Superior temporal gyrus (tissue), 1 donor: Measurements from ENCODE around the gene RGL2.
"Not testable (repeated sequence)": the region's sequence is repeated elsewhere in the genome, so short reads cannot be mapped to it uniquely, and the experiment has no call there.

Experiments used
- DNase-seq: peaks from one replicate; pipeline ENCODE4 v3.0.0-alpha.2; 2016; ENCODE audit errors: extremely low spot score

RGL2 gene

DNA sequence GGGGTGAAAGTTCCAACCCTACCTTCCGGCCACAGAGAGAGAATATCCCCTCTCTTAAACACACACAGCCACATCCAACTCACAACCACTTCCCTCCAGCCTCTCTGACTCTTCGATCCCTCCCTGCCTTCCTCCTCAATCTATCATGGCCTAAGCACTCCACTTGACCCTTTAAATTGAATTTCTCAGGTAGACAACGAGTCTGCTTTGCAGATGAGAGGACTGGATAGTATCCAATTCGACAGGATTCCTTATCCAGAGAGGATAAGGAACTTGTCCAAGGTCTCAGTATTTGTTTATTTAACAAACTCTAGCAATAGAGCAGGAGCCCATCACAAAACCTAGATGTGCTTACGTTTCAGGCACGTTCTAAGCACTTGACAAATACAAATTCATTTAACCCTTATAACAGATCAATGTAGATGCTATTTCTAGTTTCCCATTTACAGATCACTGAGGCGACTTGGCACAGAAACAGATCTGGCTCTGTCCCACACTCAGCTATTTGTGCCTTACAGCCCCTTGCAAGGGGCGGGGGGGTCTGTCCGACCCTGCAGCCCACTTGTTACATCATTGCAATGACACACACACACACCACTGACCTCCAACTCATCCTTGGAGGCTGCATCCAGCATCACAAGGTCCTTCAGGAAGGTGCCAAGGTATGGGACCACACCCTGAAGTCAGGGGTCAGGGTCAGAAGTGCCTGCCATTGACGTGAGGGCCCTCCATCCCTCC, 4.5 kb downstream of the RGL2 start:
- DNase-seq, result no peak

DNA sequence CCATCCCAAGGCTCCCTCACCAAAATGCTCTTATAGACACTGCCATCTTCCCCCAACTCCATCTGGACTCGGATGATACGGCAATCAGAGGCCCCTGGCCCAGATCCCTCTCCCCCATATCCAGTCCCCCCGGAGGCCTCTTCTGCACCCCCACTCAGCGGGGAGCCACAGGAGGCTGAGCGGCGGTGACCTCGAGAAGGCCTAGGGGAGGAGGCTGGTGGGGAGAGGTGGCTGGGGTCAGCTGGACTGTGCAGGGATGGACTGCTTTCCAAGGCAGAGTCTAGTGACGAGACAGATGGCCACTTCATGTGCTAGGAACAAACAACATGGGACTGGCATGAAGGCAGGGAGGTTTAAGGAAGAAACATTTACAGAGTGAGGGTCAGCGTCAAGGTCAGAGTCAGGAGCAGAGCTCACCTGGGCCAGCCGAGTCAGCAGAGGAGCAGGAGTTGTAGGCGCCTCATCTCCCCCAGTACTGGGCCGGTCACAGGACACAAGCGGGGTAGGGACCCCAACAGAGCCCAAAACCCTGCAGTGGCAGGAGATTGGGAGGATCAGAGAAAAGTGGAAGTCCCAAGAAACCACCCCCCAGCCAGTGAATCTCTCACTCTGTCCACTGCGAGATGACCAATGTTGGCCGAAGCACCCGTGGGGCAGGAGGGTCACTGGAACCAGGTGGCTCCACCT, 5.6 kb downstream of the RGL2 start:
- no peak for DNase-seq

- DNase-seq, result no peak
Observed at GRCh38 chr6:33290459-33290858, 8.3 kb downstream of the RGL2 start.

DNA sequence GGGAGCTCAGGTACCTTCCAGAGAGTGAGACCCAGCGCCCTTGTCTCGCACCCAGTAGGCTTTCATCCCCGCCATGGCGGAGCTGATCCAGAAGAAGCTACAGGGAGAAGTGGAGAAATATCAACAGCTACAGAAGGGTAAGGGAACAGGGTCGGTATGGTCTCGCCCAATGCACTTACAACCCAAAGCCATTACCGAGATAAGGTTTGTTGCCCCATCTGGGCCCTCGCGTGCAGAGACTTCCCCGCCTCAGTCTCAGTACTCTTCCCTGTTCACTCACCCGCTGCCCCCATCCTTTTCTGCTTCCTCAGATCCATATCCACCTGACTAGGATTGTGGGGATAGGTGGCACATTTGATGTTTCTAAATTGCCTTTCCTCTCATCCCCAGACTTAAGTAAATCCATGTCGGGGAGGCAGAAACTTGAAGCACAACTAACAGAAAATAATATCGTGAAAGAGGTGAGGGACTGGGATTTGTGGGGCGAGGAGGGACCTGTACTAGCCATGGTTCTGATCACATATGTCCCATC, 8.9 kb downstream of the RGL2 start:
- DNase-seq, result no peak

DNA sequence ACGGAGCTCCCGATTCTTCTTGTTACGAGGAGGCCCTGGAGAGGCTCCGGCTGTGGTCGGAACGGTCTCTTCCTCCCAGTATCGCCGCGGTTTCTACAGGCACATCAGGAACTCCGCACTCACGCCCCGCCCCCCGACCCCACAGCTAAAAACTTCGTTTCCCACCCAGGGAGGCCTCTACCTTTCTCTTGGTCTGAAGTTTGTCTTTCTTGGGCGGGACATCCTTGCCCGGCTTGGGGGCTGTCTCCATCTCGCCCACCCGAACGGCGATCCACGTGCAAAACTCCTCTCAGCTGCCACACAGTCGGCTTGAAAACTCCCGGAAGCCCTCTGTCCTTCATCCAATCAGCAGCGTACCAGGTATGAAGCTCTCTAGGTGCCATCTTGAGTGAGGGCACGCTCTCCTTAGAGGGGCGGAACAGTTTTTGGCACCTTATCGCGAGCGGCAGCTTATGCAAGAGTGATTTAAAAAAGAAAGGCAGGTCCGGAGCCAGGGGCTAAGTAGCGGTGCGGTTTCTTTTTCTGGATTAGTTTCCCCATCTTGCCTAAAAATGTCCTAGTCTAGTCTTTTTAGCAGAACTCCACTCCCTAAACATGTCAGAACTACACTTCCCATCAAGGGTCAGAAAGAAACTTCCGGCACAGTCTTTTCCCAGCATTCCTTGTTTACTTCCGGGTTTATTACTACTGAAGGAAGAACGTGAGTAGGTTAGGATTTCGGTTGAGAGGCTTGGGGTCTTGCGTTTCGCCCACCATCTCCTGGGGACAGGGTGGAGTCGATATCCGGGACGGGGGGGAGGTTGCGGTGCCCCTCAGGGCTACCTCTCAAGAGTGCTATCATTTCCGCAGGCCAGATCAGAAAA, 9.6 kb downstream of the RGL2 start, which contains the start of the genes PFDN6 and WDR46:
TSS of gene PFDN6 (plus strand) at position 681 of the 863 bp plus-strand sequence. CDS start 256 bp downstream, outside the sequence.
TSS of gene WDR46 (minus strand) at position 319 of the 863 bp plus-strand sequence. CDS start at position 250, 69 bp downstream.
- peak; percentile 100 for DNase-seq

- no peak for DNase-seq
Observed at GRCh38 chr6:33288141-33288920, 10.4 kb downstream of the RGL2 start.

GRCh38 chr6:33286946-33287914, 11.5 kb downstream of the RGL2 start:
- DNase-seq, result no peak

DNA sequence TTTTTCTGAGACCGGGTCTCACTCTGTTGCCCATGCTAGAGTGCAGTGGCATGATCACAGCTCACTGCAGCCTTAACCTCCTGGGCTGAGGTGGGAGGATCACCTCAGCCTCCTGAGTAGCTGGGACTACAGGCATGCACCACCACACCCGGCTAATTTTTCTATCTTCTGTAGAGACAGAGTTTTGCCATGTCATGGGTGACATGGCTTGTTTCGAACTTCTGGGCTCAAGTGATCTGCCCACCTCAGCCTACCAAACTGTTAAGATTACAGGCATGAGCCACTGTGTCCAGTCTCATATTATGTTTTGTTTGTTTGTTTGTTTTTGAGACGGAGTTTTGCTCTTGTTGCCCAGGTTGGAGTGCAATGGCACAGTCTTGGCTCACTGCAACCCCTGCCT, 13.5 kb downstream of the RGL2 start:
- DNase-seq, result not testable (repeated sequence)

- no peak for DNase-seq
Observed at GRCh38 chr6:33280539-33280938, 18.2 kb downstream of the RGL2 start.

GRCh38 chr6:33279971-33280511, 18.7 kb downstream of the RGL2 start:
- no peak for DNase-seq

- DNase-seq, result no peak
Observed at GRCh38 chr6:33279257-33279695, 19.5 kb downstream of the RGL2 start.

- no peak for DNase-seq
Observed at GRCh38 chr6:33278810-33279209, 19.9 kb downstream of the RGL2 start.

DNA sequence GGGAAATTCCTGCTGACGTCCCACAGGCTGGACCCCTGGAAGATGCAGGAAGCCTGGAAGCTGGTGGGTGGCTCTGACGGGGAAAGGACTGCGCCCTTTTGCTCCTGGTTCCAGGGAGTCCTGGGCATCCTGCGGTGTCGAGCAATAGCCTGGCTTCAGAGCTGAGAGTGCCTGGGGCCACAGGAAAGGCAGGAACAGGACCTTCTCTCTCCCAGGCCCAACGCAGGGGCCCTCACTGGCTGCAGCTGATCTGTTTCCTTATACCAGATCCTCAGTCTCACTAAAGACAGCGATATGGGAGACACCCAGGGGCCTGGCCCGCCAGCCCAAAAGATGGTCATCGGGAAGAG, 20.4 kb downstream of the RGL2 start:
- DNase-seq, result no peak

DNA sequence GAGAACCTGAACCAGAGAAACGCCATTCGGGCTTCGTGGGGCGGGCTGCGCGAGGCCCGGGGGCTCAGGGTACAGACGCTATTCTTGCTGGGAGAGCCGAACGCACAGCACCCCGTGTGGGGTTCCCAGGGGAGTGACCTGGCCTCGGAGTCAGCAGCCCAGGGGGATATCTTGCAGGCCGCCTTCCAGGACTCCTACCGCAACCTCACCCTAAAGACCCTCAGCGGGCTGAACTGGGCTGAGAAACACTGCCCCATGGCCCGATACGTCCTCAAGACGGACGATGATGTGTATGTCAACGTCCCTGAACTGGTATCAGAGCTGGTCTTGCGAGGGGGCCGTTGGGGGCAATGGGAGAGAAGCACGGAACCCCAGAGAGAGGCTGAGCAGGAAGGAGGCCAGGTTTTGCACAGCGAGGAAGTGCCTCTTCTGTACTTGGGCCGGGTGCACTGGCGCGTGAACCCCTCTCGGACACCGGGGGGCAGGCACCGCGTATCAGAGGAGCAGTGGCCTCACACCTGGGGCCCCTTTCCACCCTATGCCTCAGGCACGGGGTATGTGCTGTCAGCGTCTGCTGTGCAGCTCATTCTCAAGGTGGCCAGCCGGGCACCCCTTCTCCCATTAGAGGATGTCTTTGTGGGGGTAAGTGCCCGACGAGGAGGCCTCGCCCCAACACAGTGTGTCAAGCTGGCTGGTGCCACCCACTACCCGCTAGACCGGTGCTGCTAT, 20.9 kb downstream of the RGL2 start:
- DNase-seq, result no peak

DNA sequence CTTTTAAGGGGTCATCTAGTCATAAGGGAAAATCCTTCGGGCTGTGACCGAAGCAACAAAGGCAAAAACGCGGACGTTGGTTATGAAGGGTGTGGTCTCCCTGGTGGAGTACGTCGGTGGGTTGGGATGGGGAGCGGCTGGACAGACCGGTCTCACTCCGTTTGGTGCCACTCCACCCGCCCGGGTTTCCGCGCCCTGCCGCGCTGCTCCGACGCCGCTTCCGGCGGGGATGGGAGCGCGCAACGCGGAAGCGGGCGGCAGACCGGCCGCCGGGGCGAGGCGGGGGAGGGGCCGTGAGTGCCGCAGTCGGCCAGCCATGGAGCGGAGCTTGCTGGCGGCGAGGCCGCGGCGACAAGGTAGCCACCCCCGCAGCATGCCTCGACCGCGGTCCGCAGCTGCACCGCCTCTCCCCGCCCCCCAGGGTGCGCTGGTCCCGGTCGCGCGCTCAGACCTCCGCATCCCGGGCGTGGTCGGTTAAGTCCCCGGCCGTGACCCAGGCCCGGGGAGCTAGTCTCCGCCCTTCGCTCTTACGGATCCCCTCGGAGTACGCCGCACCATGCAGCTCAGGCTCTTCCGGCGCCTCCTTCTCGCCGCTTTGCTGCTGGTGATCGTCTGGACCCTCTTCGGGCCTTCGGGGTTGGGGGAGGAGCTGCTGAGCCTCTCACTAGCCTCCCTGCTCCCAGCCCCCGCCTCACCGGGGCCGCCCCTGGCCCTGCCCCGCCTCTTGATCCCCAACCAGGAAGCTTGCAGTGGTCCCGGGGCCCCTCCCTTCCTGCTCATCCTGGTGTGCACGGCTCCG, 21.7 kb downstream of the RGL2 start, which contains the start of gene B3GALT4:
TSS of gene B3GALT4 (plus strand) at position 260 of the 799 bp plus-strand sequence. CDS start at position 557, 297 bp downstream.
- peak; percentile 29 for DNase-seq

GRCh38 chr6:33276581-33276863, 22.2 kb downstream of the RGL2 start:
- no peak for DNase-seq

GRCh38 chr6:33275795-33276580, 22.8 kb downstream of the RGL2 start:
- not testable (repeated sequence) for DNase-seq
